H1 (cell line): Measurements from ENCODE around the gene PAPSS2. TPM values are rescaled to one million over a fixed set of nuclear protein-coding genes. Genes with fewer than 3 reads are reported as not detected.

Source experiments
- BRCA1 ChIP-seq: IDR thresholded peaks from 2 replicates; pipeline ENCODE4 v1.6.1; 2012; ENCODE audit warnings: low read depth, low read length, improper control_type of control experiment
- EZH2 ChIP-seq: fragments of 200-600 bp; sonication (generic); IDR thresholded peaks from 2 replicates; pipeline ENCODE4 v1.7.1; 2012; ENCODE audit warnings: low read depth, mild to moderate bottlenecking, moderate library complexity, low read length, inconsistent platforms; ENCODE audit not compliant: severe bottlenecking
- HDAC2 ChIP-seq, 2 experiments: fragments of 300-600 bp in 1 of 2; sonication (generic) in 1 of 2; IDR thresholded peaks; 2 replicates each; pipeline ENCODE4 v1.6.1; 2011 to 2012; ENCODE audit warnings: low read depth in 2 of 2, low read length in 2 of 2, mild to moderate bottlenecking in 2 of 2, moderate library complexity in 2 of 2, borderline replicate concordance in 1 of 2, inconsistent platforms in 1 of 2
- NANOG ChIP-seq: IDR thresholded peaks from 2 replicates; pipeline ENCODE4 v1.6.1; 2011; ENCODE audit warnings: low read length, low read depth, mild to moderate bottlenecking, inconsistent platforms; ENCODE audit not compliant: insufficient read depth, poor library complexity, severe bottlenecking
- RFX5 ChIP-seq: IDR thresholded peaks from 2 replicates; pipeline ENCODE4 v1.6.1; 2011; ENCODE audit warnings: low read depth, low read length, improper control_type of control experiment, borderline replicate concordance
- RXRA ChIP-seq: IDR thresholded peaks from 2 replicates; pipeline ENCODE4 v1.6.1; 2011; ENCODE audit warnings: low read depth, mild to moderate bottlenecking, low read length, moderate library complexity; ENCODE audit not compliant: insufficient read depth
- SRF ChIP-seq: IDR thresholded peaks from 2 replicates; pipeline ENCODE4 v1.6.1; 2011; ENCODE audit warnings: mild to moderate bottlenecking, low read depth, low read length, moderate library complexity
- TEAD4 ChIP-seq: IDR thresholded peaks from 2 replicates; pipeline ENCODE4 v1.6.1; 2012; ENCODE audit warnings: low read depth, low read length, inconsistent platforms, mixed read lengths
- YY1 ChIP-seq: IDR thresholded peaks from 2 replicates; pipeline ENCODE4 v1.6.1; 2011; ENCODE audit warnings: low read depth, mild to moderate bottlenecking, low read length
- polyA plus RNA-seq, 7 experiments: library from polyadenylated mRNA; depleted of rRNA in 3 of 7; stranded (reverse) in 5 of 7; unstranded in 2 of 7; fragments of >200 nt in 5 of 7; fragments of 200-250 nt in 2 of 7; gene quantifications; 1 replicate in 5 of 7; 2 replicates in 1 of 7; 4 replicates in 1 of 7; pipeline versions ENCODE4 v1.2.1 to v1.2.3, GENCODE V29; 2011 to 2013; ENCODE audit warnings: missing spikeins in 2 of 7, mixed read lengths in 2 of 7
- total RNA-seq: library from RNA; stranded (reverse); fragmentation: NEBNext Ultra II Directional; extraction: Animal tissue kit (Norgen Biotek cat#: 25700); gene quantifications from 2 replicates; pipeline ENCODE4 v1.2.1, GENCODE V29; 2021
- TF ChIP-seq, protein P1 (sequence below): fragments of 300-600 bp; sonication (generic); IDR thresholded peaks from 2 replicates; pipeline ENCODE4 v1.7.1; 2012; ENCODE audit warnings: low read length, moderate library complexity, mild to moderate bottlenecking, inconsistent platforms; ENCODE audit not compliant: insufficient replicate concordance
- TF ChIP-seq, protein P2 (sequence below): IDR thresholded peaks from 2 replicates; pipeline ENCODE4 v1.6.1; 2011; ENCODE audit warnings: low read depth, mild to moderate bottlenecking, low read length; ENCODE audit not compliant: insufficient read depth

PAPSS2 gene
- total and polyA plus RNA-seq, 2 of the 8 experiments (the other 6 are each of a cell fraction or from before 2014, with no cell fraction given): 7.6 to 20.2 TPM

DNA sequence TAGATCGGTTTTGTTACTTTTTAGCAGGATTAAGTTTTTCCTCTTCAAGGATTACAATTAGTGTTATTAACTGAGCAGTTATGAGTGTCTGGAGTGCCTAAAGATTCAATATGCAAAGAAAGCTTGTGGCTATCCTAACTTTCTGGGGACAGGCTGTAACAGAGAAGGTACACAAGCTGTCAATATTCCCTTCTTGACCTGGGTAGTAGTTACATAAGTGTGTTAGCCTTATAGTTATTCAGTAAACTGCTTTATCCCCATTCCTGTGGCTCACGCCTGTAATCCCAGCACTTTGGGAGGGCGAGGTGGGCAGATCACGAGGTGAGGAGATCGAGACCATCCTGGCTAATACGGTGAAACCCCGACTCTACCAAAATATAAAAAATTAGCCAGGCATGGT lies 126.7 kb downstream of the PAPSS2 start (continued):
- TF ChIP-seq, protein P1, sequence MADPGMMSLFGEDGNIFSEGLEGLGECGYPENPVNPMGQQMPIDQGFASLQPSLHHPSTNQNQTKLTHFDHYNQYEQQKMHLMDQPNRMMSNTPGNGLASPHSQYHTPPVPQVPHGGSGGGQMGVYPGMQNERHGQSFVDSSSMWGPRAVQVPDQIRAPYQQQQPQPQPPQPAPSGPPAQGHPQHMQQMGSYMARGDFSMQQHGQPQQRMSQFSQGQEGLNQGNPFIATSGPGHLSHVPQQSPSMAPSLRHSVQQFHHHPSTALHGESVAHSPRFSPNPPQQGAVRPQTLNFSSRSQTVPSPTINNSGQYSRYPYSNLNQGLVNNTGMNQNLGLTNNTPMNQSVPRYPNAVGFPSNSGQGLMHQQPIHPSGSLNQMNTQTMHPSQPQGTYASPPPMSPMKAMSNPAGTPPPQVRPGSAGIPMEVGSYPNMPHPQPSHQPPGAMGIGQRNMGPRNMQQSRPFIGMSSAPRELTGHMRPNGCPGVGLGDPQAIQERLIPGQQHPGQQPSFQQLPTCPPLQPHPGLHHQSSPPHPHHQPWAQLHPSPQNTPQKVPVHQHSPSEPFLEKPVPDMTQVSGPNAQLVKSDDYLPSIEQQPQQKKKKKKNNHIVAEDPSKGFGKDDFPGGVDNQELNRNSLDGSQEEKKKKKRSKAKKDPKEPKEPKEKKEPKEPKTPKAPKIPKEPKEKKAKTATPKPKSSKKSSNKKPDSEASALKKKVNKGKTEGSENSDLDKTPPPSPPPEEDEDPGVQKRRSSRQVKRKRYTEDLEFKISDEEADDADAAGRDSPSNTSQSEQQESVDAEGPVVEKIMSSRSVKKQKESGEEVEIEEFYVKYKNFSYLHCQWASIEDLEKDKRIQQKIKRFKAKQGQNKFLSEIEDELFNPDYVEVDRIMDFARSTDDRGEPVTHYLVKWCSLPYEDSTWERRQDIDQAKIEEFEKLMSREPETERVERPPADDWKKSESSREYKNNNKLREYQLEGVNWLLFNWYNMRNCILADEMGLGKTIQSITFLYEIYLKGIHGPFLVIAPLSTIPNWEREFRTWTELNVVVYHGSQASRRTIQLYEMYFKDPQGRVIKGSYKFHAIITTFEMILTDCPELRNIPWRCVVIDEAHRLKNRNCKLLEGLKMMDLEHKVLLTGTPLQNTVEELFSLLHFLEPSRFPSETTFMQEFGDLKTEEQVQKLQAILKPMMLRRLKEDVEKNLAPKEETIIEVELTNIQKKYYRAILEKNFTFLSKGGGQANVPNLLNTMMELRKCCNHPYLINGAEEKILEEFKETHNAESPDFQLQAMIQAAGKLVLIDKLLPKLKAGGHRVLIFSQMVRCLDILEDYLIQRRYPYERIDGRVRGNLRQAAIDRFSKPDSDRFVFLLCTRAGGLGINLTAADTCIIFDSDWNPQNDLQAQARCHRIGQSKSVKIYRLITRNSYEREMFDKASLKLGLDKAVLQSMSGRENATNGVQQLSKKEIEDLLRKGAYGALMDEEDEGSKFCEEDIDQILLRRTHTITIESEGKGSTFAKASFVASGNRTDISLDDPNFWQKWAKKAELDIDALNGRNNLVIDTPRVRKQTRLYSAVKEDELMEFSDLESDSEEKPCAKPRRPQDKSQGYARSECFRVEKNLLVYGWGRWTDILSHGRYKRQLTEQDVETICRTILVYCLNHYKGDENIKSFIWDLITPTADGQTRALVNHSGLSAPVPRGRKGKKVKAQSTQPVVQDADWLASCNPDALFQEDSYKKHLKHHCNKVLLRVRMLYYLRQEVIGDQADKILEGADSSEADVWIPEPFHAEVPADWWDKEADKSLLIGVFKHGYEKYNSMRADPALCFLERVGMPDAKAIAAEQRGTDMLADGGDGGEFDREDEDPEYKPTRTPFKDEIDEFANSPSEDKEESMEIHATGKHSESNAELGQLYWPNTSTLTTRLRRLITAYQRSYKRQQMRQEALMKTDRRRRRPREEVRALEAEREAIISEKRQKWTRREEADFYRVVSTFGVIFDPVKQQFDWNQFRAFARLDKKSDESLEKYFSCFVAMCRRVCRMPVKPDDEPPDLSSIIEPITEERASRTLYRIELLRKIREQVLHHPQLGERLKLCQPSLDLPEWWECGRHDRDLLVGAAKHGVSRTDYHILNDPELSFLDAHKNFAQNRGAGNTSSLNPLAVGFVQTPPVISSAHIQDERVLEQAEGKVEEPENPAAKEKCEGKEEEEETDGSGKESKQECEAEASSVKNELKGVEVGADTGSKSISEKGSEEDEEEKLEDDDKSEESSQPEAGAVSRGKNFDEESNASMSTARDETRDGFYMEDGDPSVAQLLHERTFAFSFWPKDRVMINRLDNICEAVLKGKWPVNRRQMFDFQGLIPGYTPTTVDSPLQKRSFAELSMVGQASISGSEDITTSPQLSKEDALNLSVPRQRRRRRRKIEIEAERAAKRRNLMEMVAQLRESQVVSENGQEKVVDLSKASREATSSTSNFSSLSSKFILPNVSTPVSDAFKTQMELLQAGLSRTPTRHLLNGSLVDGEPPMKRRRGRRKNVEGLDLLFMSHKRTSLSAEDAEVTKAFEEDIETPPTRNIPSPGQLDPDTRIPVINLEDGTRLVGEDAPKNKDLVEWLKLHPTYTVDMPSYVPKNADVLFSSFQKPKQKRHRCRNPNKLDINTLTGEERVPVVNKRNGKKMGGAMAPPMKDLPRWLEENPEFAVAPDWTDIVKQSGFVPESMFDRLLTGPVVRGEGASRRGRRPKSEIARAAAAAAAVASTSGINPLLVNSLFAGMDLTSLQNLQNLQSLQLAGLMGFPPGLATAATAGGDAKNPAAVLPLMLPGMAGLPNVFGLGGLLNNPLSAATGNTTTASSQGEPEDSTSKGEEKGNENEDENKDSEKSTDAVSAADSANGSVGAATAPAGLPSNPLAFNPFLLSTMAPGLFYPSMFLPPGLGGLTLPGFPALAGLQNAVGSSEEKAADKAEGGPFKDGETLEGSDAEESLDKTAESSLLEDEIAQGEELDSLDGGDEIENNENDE: no peak
- TF ChIP-seq RXRA: no peak
- no peak for TF ChIP-seq BRCA1
- no peak for TF ChIP-seq SRF
- TF ChIP-seq, protein P2, sequence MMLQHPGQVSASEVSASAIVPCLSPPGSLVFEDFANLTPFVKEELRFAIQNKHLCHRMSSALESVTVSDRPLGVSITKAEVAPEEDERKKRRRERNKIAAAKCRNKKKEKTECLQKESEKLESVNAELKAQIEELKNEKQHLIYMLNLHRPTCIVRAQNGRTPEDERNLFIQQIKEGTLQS: no peak
- TF ChIP-seq EZH2: no peak
- TF ChIP-seq YY1: no peak
- TF ChIP-seq TEAD4: no peak
- no peak for TF ChIP-seq HDAC2 (IDR thresholded peaks at IDR 0.05; ENCODE audit: borderline replicate concordance in 1 of 2, low read depth in 2 of 2, low read length in 2 of 2)
- TF ChIP-seq NANOG: no peak
- TF ChIP-seq RFX5: no peak
